HEK293T (cell line): ENCODE measurements around the gene MAML2.

Experiments
- CTCF ChIA-PET: fragments of 350-600 bp; formaldehyde crosslinking; extraction: SDS; loops from one replicate; lab custom pipeline; 2021; ENCODE audit warnings: antibody characterized with exemption, inconsistent platforms; lab: Yijun Ruan, JAX
- POLR2A ChIA-PET: fragments of 350-600 bp; formaldehyde crosslinking; extraction: SDS; loops from one replicate; lab custom pipeline; 2020; ENCODE audit warnings: antibody characterized with exemption, inconsistent platforms; lab: Yijun Ruan, JAX
- DNase-seq: peaks from one replicate; pipeline ENCODE4 v3.0.0; 2012; ENCODE audit warnings: mixed read lengths; ENCODE audit errors: extremely low spot score
- ARNT ChIP-seq: fragments of 450-650 bp; IDR thresholded peaks from 2 replicates; pipeline ENCODE4 v1.6.1; 2017; ENCODE audit warnings: mild to moderate bottlenecking
- BHLHE40 ChIP-seq: fragments of 450-650 bp; IDR thresholded peaks from 2 replicates; pipeline ENCODE4 v1.6.1; 2016; ENCODE audit warnings: mild to moderate bottlenecking, moderate library complexity, borderline replicate concordance
- CTBP1 ChIP-seq: fragments of 450-650 bp; IDR thresholded peaks from 2 replicates; pipeline ENCODE4 v1.6.1; 2016; ENCODE audit warnings: borderline replicate concordance
- ELF4 ChIP-seq: fragments of 450-650 bp; IDR thresholded peaks from 2 replicates; pipeline ENCODE4 v1.6.1; 2017; ENCODE audit warnings: antibody characterized with exemption
- FOXA1 ChIP-seq: fragments of 450-650 bp; IDR thresholded peaks from 2 replicates; pipeline ENCODE4 v1.6.1; 2016; ENCODE audit warnings: mild to moderate bottlenecking
- FOXK2 ChIP-seq: fragments of 450-650 bp; IDR thresholded peaks from 2 replicates; pipeline ENCODE4 v1.6.1; 2016; ENCODE audit warnings: mild to moderate bottlenecking
- FOXM1 ChIP-seq: fragments of 450-650 bp; IDR thresholded peaks from 2 replicates; pipeline ENCODE4 v1.6.1; 2017; ENCODE audit warnings: mild to moderate bottlenecking, borderline replicate concordance
- HDGF ChIP-seq: fragments of 450-650 bp; IDR thresholded peaks from 2 replicates; pipeline ENCODE4 v1.6.1; 2017; ENCODE audit warnings: antibody characterized with exemption, borderline replicate concordance
- L3MBTL2 ChIP-seq: fragments of 450-650 bp; conservative IDR thresholded peaks from 2 replicates; pipeline ENCODE4 v1.6.1; 2016; ENCODE audit warnings: mild to moderate bottlenecking
- LEF1 ChIP-seq: fragments of 450-650 bp; IDR thresholded peaks from 2 replicates; pipeline ENCODE4 v1.6.1; 2017; ENCODE audit warnings: mild to moderate bottlenecking, borderline replicate concordance
- NFRKB ChIP-seq: fragments of 450-650 bp; IDR thresholded peaks from 2 replicates; pipeline ENCODE4 v1.6.1; 2016; ENCODE audit warnings: mild to moderate bottlenecking, moderate library complexity
- SP1 ChIP-seq: fragments of 450-650 bp; IDR thresholded peaks from 2 replicates; pipeline ENCODE4 v1.6.1; 2017
- SUZ12 ChIP-seq: fragments of 450-650 bp; IDR thresholded peaks from 2 replicates; pipeline ENCODE4 v1.6.1; 2016; ENCODE audit warnings: mild to moderate bottlenecking
- TARDBP ChIP-seq: fragments of 450-650 bp; IDR thresholded peaks from 2 replicates; pipeline ENCODE4 v1.6.1; 2016
- ZNF384 ChIP-seq: fragments of 450-650 bp; IDR thresholded peaks from 2 replicates; pipeline ENCODE4 v1.6.1; 2016
- TF ChIP-seq, protein P1 (sequence below): fragments of 450-650 bp; IDR thresholded peaks from 2 replicates; pipeline ENCODE4 v1.6.1; 2016

The MAML2 gene

DNA sequence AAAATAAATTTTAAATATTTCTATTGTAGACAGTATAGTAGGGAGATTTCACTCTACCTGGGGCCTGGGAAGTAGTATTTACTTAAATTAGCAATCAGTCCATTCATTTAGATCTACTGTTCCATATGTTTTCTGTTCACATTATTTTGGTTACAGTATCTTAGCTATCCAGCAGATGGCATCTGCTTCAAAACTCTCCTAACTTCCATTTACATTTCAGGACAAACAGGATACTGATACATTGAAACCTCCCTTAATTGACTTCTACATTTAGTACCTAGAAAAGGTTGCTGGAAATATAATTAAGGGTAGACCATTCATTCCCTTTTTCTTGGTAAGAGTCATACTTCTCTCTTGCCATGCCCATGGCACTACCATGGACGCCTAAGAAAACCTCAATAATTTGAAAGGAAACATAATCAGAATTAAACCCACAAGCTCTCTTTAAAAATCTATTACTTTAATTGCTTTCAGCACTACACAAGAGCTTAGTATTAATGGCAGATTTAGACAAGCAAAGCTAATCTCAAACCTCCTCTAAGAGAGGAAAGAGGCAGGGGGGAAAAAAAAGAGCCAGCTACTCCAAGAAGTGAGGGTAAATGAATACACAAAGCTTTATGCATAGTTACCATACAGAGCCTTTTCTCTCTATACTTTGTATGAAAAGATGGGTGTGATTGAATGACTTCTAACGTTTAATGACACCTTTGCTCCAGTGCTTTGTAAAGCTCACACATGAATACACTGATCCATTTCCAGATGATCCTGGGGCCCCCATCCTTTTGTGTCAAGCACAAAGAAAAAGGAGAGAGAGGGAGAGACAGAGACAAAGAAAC lies 287.9 kb downstream of the MAML2 start:
- no peak for TF ChIP-seq NFRKB
- DNase-seq = peak; percentile 22

DNA sequence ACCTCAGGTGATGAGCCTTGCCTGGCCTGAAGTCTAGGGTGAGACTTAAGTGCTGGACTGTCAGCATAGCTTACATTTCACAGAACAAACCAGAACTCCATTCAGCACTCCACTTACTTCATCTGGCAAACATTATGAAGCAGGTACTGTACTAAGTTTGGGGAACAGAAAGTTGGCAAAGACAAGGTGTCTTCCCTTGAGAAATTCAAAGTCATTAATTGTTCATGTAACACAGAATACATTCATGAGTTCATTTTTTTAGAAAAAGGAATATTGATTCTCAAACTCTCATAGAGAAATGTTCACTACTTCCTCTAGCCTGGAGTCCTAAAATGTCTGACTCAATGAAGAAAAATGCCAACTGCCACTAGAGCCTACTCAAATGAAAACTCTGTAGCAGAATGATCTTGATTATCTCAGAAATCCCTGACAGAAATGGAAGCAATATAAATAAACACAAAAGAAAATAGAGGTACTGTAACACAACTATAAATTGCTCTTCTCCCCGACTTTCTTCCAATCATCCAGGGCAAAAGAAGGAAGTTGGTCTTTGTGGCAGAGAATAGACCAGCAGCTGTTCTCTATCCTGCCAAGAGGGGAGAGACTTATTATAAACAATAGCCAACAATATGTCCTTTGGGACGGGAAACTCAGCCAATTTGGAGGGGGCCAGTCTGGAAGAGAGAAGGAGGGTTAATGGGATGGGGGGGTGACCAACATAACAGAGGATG lies 289.9 kb downstream of the MAML2 start:
- TF ChIP-seq TARDBP = no peak
- ChIA-PET CTCF (interaction anchor here (0.6 kb wide), 1 partner anchor 290 kb away, joined by 4 read pairs; the partner anchor contains the start of gene MAML2), POLR2A (no interaction called here)
- DNase-seq = no peak

More for the DNA sequence above, 287.9 kb downstream of the MAML2 start:
- ChIA-PET POLR2A (no interaction called here), CTCF (interaction anchor here (0.6 to 2.9 kb wide), 8 partner anchors 10 to 338 kb away, joined by 3 to 32 read pairs (median 4); partner anchors contain the start of gene MAML2)

DNA sequence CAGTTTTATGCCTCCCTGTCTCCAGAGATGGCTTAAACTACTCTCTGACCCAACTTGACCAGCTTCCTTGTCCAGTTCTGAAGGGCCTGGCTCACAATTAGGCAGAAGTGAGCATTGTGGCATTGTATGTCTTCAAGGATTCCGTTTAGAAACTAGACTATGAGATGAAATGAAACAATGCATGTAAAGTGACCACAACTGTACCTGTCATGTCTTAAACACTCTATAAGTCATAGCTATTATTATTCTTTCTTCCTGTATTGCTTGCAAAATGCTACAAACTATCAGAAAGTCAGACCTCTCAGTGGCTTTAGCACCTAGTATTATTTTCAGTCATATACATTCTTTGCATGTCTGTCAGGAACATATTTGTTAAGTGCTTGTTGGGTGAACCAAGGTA lies 291.2 kb downstream of the MAML2 start:
- TF ChIP-seq ZNF384 = no peak
- TF ChIP-seq TARDBP = no peak
- TF ChIP-seq HDGF = no peak
- no peak for TF ChIP-seq FOXK2
- TF ChIP-seq ARNT = no peak
- TF ChIP-seq FOXA1 = no peak
- TF ChIP-seq, protein P1, sequence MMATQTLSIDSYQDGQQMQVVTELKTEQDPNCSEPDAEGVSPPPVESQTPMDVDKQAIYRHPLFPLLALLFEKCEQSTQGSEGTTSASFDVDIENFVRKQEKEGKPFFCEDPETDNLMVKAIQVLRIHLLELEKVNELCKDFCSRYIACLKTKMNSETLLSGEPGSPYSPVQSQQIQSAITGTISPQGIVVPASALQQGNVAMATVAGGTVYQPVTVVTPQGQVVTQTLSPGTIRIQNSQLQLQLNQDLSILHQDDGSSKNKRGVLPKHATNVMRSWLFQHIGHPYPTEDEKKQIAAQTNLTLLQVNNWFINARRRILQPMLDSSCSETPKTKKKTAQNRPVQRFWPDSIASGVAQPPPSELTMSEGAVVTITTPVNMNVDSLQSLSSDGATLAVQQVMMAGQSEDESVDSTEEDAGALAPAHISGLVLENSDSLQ = no peak
- no peak for TF ChIP-seq L3MBTL2
- no peak for TF ChIP-seq SP1
- ChIA-PET CTCF (no interaction called here), POLR2A (interaction anchor here (0.9 kb wide), 1 partner anchor 56 kb away, joined by 3 read pairs; no protein-coding TSS in a partner anchor)
- no peak for DNase-seq

DNA sequence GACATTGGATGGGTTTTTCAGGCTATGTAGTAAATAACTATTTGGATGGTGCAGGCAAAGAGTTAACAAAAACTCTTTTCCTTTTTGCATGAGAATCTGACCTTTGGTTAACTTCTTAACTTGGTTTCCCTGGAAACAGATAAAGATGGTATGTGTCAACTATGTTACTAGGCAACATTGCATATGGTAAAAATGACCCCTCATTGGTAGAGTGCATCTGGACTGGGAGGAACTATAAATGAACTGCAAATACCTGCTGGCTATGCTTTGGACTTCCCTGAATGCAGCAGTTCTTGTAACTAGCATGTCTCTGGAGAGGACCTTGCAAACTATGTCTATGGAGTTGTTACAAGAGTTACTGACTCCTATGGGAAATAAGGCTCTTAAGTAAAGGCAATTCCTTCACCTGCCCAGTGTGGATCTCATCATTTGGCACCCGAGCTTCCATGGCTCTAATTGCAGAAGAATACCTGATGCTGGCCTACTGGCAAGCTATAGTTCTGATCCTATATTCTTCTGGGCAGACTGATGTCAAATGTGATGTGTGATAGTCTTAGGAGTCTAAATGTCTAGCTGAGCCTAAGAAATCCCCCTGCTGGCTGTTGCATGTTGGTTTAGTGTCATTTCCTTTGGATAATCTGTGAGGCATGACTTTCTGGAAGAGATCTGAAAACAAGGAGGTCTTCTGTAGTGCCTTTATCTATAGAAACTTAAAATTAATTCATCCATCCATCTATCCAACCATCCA lies 292.4 kb downstream of the MAML2 start:
- no peak for TF ChIP-seq FOXM1
- TF ChIP-seq LEF1 = no peak
- TF ChIP-seq CTBP1 = no peak
- TF ChIP-seq ZNF384 = no peak
- no peak for TF ChIP-seq BHLHE40
- TF ChIP-seq, protein P1 = no peak
- TF ChIP-seq FOXK2 = no peak
- no peak for TF ChIP-seq NFRKB
- TF ChIP-seq SUZ12 = no peak
- TF ChIP-seq ARNT = no peak
- TF ChIP-seq SP1 = no peak
- no peak for TF ChIP-seq FOXA1
- CTCF ChIA-PET = interaction anchor here (0.6 kb wide), 1 partner anchor 51 kb away, joined by 3 read pairs; no protein-coding TSS in a partner anchor
- POLR2A ChIA-PET = no interaction called here
- no peak for DNase-seq

DNA sequence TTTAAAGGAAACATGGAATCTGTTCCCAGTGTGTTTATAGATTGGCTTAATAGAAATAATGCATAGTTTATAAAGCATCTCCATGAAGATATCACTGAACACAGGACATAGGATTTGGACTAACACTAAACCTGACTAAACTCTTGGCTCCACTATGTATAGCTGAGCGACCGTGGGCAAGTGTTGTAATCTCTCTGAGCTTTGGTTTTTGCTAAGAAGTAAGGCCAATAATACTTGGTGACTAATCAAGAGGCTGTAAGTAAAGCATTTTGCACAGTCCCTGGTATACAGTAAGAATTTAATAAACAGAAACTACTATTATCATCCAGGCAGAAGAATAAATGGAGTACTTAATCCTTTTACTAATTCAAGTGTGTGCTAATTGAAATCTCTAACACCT lies 293.6 kb downstream of the MAML2 start:
- ChIA-PET POLR2A (no interaction called here), CTCF (interaction anchor here (0.5 kb wide), 1 partner anchor 228 kb away, joined by 3 read pairs; no protein-coding TSS in a partner anchor)
- TF ChIP-seq ZNF384 = no peak
- no peak for TF ChIP-seq FOXA1
- no peak for TF ChIP-seq L3MBTL2
- no peak for TF ChIP-seq ELF4
- no peak for TF ChIP-seq LEF1
- no peak for TF ChIP-seq FOXK2
- TF ChIP-seq BHLHE40 = no peak
- TF ChIP-seq NFRKB = no peak
- TF ChIP-seq, protein P1 = no peak
- no peak for TF ChIP-seq HDGF
- TF ChIP-seq CTBP1 = no peak
- TF ChIP-seq SP1 = no peak
- no peak for TF ChIP-seq SUZ12
- no peak for DNase-seq
